ENCODE measurements around the gene TERF2IP. TPM values are rescaled to one million over a fixed set of nuclear protein-coding genes. Genes with fewer than 3 reads are reported as not detected.
A peak's percentile ranks its signal among the peaks of the same experiment; 100 is the strongest.

TERF2IP gene
- total and polyA plus RNA-seq, 2 experiments from 2014 or later = 60.7 to 66.9 TPM

DNA sequence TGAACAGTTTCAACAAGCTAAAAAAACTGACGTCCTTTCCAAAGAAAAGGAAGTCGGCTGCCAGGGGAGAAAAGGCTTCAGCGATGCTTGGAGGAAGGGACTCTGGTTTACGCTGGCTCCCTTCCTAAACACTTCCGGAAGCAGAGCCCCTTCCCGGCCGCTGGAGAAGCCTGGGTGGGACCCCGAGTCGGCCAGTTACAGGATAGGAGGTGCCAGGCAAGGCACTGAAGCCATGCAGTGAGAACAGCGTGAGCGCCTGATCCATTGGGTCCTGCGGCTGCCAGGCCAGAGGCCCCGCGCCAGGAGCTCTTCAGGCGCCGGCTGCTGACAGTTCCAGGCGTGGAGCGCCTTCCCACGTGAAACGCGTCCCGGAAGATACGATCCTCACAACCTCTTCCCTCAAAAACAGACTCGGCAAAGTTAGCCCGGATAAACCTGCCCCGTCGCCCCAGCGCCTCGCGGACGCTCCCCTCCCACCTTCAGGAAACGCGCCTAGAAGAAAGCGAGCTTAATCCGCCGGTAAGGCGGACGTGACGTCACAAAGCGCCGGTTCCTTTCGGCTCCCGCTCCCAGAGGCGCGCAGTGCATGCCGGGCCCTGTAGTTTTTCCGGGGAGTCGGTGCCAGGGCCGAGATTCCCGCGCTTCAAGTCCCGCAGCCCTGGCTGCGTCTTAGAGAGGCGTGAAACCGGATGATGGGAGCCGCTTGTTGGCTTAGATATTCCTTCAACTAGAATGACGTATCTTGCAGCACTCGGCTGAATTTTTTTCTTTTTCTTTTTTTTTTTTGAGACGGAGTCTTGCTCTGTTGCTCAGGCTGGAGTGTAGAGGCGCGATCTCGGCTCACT, 24.6 kb upstream of the TERF2IP start, which contains the start of gene ADAT1:
Gene ADAT1, minus strand, starts transcription at position 521 of the 845 bp plus-strand sequence. CDS start 2,482 bp downstream, outside the sequence.
- TF ChIP-seq EZH2 (IDR thresholded peaks at IDR 0.05; ENCODE audit: insufficient read depth, poor library complexity, severe bottlenecking) (no peak), EZH2phosphoT487 (IDR thresholded peaks at IDR 0.05; ENCODE audit: insufficient read depth, low read depth) (no peak)
- Histone ChIP-seq H3K9ac (peak within 1 kb of the TSS; percentile 82), H3K79me2 (ENCODE audit: insufficient read depth) (peaks cover 22% of the 10 kb centered on the region), H3K4me2 (ENCODE audit: unreplicated experiment) (peak within 1 kb of the TSS; percentile 81), H3K27ac (peak within 1 kb of the TSS; percentile 70), H3K9me3 (ENCODE audit: low read depth) (no peaks in the 10 kb centered on the region), H2AFZ (peak within 1 kb of the TSS; percentile 79), H3K36me3 (ENCODE audit: low read depth) (peaks cover 12% of the 10 kb centered on the region), H3K9me2 (ENCODE audit: insufficient read depth) (no peaks in the 10 kb centered on the region), H3K4me3 (peak within 1 kb of the TSS; percentile 90), H3K4me1 (ENCODE audit: insufficient read depth) (peaks cover 18% of the 10 kb centered on the region), H3K27me3 (replicated peaks; ENCODE audit: insufficient read depth) (no peaks in the 10 kb centered on the region), H4K20me1 (ENCODE audit: insufficient read depth) (no peaks in the 10 kb centered on the region), H3F3A (ENCODE audit: insufficient read depth) (peaks cover 49% of the 10 kb centered on the region)
- DNase-seq = peak; percentile 100
- 1% methylated on average over 62 of the region's 62 CpGs for WGBS, 2 experiments (ENCODE audit: low coverage in 1 of 2, low lambda C conversion rate in 2 of 2, missing lambda C conversion rate in 2 of 2)
- in situ Hi-C loops (cut with MboI) = loop anchor here (25.0 kb wide), 1 partner anchor 411 kb away; the partner anchor contains the start of genes CTRB1 and CTRB2

DNA sequence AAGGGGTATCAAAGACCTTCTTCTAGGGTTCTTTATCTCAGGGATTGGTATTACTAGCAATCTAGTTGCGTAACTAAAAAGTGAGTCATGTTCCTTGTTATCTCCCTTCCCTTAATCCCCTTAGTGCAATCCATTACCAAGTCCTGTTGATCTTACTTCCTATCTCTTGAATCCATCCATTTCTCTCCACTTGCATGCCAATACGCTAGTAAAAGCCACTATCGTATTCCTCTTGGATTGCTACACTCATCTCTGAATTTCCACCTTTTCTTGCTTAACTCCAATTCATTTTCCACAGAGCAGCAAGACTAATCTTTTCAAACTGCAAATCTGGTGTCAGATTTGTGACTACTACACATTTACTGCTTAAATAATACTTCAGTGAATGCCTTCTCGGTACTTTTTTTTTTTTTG, 22.6 kb upstream of the TERF2IP start:
- Histone ChIP-seq H3K27ac (peak overlapping the region; percentile 12; the same call in 1 of the 2 replicates), H4K20me1 (ENCODE audit: insufficient read depth) (no peaks in the 10 kb centered on the region), H3K9ac (no peak overlapping the region), H3K9me3 (ENCODE audit: low read depth) (no peaks in the 10 kb centered on the region), H3K36me3 (ENCODE audit: low read depth) (peaks cover 27% of the 10 kb centered on the region), H3K4me1 (ENCODE audit: insufficient read depth) (peaks cover 18% of the 10 kb centered on the region), H3K9me2 (ENCODE audit: insufficient read depth) (no peaks in the 10 kb centered on the region), H3F3A (ENCODE audit: insufficient read depth) (peaks cover 56% of the 10 kb centered on the region), H3K4me3 (no peak overlapping the region), H3K4me2 (ENCODE audit: unreplicated experiment) (no peak overlapping the region), H3K27me3 (replicated peaks; ENCODE audit: insufficient read depth) (no peaks in the 10 kb centered on the region), H2AFZ (no peak overlapping the region), H3K79me2 (ENCODE audit: insufficient read depth) (peaks cover 22% of the 10 kb centered on the region)
- DNase-seq = peak; percentile 35
- 68 to 72% methylated on average over 4 of the region's 4 CpGs for WGBS, 2 experiments (ENCODE audit: low coverage in 1 of 2, low lambda C conversion rate in 2 of 2, missing lambda C conversion rate in 2 of 2)
- in situ Hi-C loops (cut with MboI) = loop anchor here (25.0 kb wide), 1 partner anchor 413 kb away; the partner anchor contains the start of genes CTRB1 and CTRB2
- TF ChIP-seq EZH2phosphoT487 (IDR thresholded peaks at IDR 0.05; ENCODE audit: insufficient read depth, low read depth) = no peak
- TF ChIP-seq EZH2 (IDR thresholded peaks at IDR 0.05; ENCODE audit: insufficient read depth, poor library complexity, severe bottlenecking) = no peak

DNA sequence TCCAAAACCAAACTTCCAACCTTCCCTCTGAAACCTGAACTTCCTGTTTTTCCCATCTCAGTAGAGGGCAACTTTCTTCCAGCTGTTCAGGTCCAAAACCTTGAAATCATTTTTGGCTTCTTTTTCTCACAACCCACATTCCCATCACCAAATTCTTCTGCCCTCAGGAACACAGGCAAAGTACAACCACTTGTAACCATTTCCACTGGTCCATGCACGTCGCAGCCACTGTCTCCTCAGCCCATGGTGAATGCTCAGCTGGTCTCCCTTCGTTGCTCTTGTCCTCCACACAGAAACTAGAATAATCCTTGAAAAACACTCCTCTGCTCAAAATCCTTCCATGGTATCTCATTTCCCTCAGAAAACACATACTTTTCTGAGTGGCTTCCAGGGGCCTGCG, 20.8 kb upstream of the TERF2IP start:
- peaks cover 6% of the 10 kb centered on the region for H3K79me2 ChIP-seq (ENCODE audit: insufficient read depth)
- H3K27me3 ChIP-seq (replicated peaks; ENCODE audit: insufficient read depth) = no peaks in the 10 kb centered on the region
- H3K4me1 ChIP-seq (ENCODE audit: insufficient read depth) = peaks cover 6% of the 10 kb centered on the region
- no peaks in the 10 kb centered on the region for H3K9me2 ChIP-seq (ENCODE audit: insufficient read depth)
- in situ Hi-C loops (cut with MboI) = no loop called here
- no peak overlapping the region for H3K4me2 ChIP-seq (ENCODE audit: unreplicated experiment)
- no peak overlapping the region for H3K9ac ChIP-seq
- no peak overlapping the region for H3K4me3 ChIP-seq
- TF ChIP-seq EZH2phosphoT487 (IDR thresholded peaks at IDR 0.05; ENCODE audit: insufficient read depth, low read depth) (no peak), EZH2 (IDR thresholded peaks at IDR 0.05; ENCODE audit: insufficient read depth, poor library complexity, severe bottlenecking) (no peak)
- no peak for DNase-seq
- H2AFZ ChIP-seq = no peak overlapping the region
- H3K9me3 ChIP-seq (ENCODE audit: low read depth) = no peaks in the 10 kb centered on the region
- H3F3A ChIP-seq (ENCODE audit: insufficient read depth) = peaks cover 56% of the 10 kb centered on the region
- H3K36me3 ChIP-seq (ENCODE audit: low read depth) = peaks cover 34% of the 10 kb centered on the region
- H4K20me1 ChIP-seq (ENCODE audit: insufficient read depth) = no peaks in the 10 kb centered on the region
- H3K27ac ChIP-seq = no peak overlapping the region
- WGBS, 2 experiments (ENCODE audit: low coverage in 1 of 2, low lambda C conversion rate in 2 of 2, missing lambda C conversion rate in 2 of 2) = 85 to 92% methylated on average over 4 of the region's 4 CpGs

GRCh38 chr16:75627851-75628250, 19.7 kb upstream of the TERF2IP start:
- H3K4me2 ChIP-seq (ENCODE audit: unreplicated experiment) = no peak overlapping the region
- no peaks in the 10 kb centered on the region for H3K27me3 ChIP-seq (replicated peaks; ENCODE audit: insufficient read depth)
- in situ Hi-C loops (cut with MboI) = no loop called here
- no peak for TF ChIP-seq EZH2phosphoT487 (IDR thresholded peaks at IDR 0.05; ENCODE audit: insufficient read depth, low read depth)
- TF ChIP-seq EZH2 (IDR thresholded peaks at IDR 0.05; ENCODE audit: insufficient read depth, poor library complexity, severe bottlenecking) = no peak
- no peak overlapping the region for H3K27ac ChIP-seq
- H2AFZ ChIP-seq = no peak overlapping the region
- H3K9me3 ChIP-seq (ENCODE audit: low read depth) = no peaks in the 10 kb centered on the region
- no peaks in the 10 kb centered on the region for H3K4me1 ChIP-seq (ENCODE audit: insufficient read depth)
- no peaks in the 10 kb centered on the region for H3K9me2 ChIP-seq (ENCODE audit: insufficient read depth)
- H3K36me3 ChIP-seq (ENCODE audit: low read depth) = peaks cover 44% of the 10 kb centered on the region
- H3K79me2 ChIP-seq (ENCODE audit: insufficient read depth) = no peaks in the 10 kb centered on the region
- 73 to 75% methylated on average over 3 of the region's 3 CpGs for WGBS, 2 experiments (ENCODE audit: low coverage in 1 of 2, low lambda C conversion rate in 2 of 2, missing lambda C conversion rate in 2 of 2)
- H3F3A ChIP-seq (ENCODE audit: insufficient read depth) = peaks cover 50% of the 10 kb centered on the region
- DNase-seq = no peak
- H3K9ac ChIP-seq = no peak overlapping the region
- H4K20me1 ChIP-seq (ENCODE audit: insufficient read depth) = no peaks in the 10 kb centered on the region
- no peak overlapping the region for H3K4me3 ChIP-seq

All from GM23248 (cell line).